Cardiac muscle cell (in vitro differentiated cells and primary cell): Measurements from ENCODE around the gene DHRSX. TPM values are rescaled to one million over a fixed set of nuclear protein-coding genes. Genes with fewer than 3 reads are reported as not detected.
"Not testable (repeated sequence)": the region's sequence is repeated elsewhere in the genome, so short reads cannot be mapped to it uniquely, and the experiment has no call there.

Experiments used
- DNase-seq, 2 donors: peaks; one replicate each; pipeline versions ENCODE4 v3.0.0 to v3.0.0-alpha.2; 2010 to 2017; ENCODE audit warnings: low read depth in 1 of 2, low spot score in 1 of 2
- H3K27ac ChIP-seq: fragments of 200-600 bp; sonication (generic); 2 replicates; pipeline ENCODE4 v1.5.1; 2016
- H3K27me3 ChIP-seq: fragments of 200-600 bp; sonication (generic); 2 replicates; pipeline ENCODE4 v1.6.0; 2016; ENCODE audit warnings: control low read depth
- H3K36me3 ChIP-seq: fragments of 200-600 bp; sonication (generic); 2 replicates; pipeline ENCODE4 v1.5.1; 2016; ENCODE audit warnings: control low read depth
- H3K4me1 ChIP-seq: fragments of 200-600 bp; sonication (generic); 2 replicates; pipeline ENCODE4 v1.8.1; 2017; ENCODE audit warnings: low read depth, mild to moderate bottlenecking, mixed run types
- H3K4me3 ChIP-seq: fragments of 200-600 bp; sonication (generic); 2 replicates; pipeline ENCODE4 v1.5.1; 2016; ENCODE audit warnings: mild to moderate bottlenecking
- H3K9me3 ChIP-seq: fragments of 200-600 bp; sonication (generic); 2 replicates; pipeline ENCODE4 v1.5.1; 2017; ENCODE audit warnings: low read depth, mild to moderate bottlenecking, control low read depth
- polyA plus RNA-seq: library from polyadenylated mRNA; unstranded; fragments of >200 nt; fragmentation: Nextera tagmentation; extraction: Ambion mirVana; gene quantifications from 2 replicates; pipeline ENCODE4 v1.2.1, GENCODE V29; 2016
- total RNA-seq: library from RNA; depleted of rRNA; stranded (reverse); fragments of >200 nt; gene quantifications from 2 replicates; pipeline ENCODE4 v1.2.3, GENCODE V29; 2016
- TF ChIP-seq, protein P1 (sequence below): IDR thresholded peaks from 2 replicates; pipeline ENCODE4 v1.5.1; 2012; ENCODE audit warnings: low read depth, mild to moderate bottlenecking, low read length

DHRSX gene
- total and polyA plus RNA-seq, 2 experiments from 2014 or later, result 20.4 to 33.4 TPM

DNA sequence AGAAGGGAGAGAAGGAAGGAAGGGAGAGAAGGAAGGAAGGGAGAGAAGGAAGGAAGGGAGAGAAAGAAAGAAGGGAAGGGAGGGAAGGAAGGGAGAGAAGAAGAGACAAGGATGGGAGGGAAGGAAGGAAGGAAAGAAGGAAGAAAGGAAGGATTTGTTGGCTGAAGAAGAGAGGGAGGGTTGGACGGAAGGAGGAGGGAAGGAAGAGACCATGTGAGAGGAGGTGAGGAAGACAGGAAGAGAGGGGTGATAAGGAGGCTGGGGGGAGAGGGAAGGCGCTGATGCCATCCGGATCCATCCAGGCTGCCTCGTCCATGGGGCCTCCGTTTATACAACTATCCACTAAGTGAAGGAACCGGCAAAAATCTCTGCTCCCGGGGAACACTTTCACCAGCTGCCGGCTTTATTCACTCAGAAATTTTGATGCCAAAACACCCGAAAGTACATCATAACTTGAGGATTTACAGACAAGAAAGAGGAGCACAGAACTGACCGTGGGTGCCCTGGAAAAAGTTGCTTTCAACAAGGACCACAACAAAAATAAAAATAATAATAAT, 14.9 kb downstream of the DHRSX start:
- H3K27ac ChIP-seq, result no peak overlapping the region
- H3K9me3 ChIP-seq, result no peaks in the 10 kb centered on the region
- H3K4me1 ChIP-seq, result peaks cover 10% of the 10 kb centered on the region
- TF ChIP-seq, protein P1, sequence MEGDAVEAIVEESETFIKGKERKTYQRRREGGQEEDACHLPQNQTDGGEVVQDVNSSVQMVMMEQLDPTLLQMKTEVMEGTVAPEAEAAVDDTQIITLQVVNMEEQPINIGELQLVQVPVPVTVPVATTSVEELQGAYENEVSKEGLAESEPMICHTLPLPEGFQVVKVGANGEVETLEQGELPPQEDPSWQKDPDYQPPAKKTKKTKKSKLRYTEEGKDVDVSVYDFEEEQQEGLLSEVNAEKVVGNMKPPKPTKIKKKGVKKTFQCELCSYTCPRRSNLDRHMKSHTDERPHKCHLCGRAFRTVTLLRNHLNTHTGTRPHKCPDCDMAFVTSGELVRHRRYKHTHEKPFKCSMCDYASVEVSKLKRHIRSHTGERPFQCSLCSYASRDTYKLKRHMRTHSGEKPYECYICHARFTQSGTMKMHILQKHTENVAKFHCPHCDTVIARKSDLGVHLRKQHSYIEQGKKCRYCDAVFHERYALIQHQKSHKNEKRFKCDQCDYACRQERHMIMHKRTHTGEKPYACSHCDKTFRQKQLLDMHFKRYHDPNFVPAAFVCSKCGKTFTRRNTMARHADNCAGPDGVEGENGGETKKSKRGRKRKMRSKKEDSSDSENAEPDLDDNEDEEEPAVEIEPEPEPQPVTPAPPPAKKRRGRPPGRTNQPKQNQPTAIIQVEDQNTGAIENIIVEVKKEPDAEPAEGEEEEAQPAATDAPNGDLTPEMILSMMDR, result no peak
- peaks cover 16% of the 10 kb centered on the region for H3K36me3 ChIP-seq
- no peaks in the 10 kb centered on the region for H3K27me3 ChIP-seq
- no peak overlapping the region for H3K4me3 ChIP-seq
- peak in 1 of 2 donors; percentile 23 for DNase-seq

DNA sequence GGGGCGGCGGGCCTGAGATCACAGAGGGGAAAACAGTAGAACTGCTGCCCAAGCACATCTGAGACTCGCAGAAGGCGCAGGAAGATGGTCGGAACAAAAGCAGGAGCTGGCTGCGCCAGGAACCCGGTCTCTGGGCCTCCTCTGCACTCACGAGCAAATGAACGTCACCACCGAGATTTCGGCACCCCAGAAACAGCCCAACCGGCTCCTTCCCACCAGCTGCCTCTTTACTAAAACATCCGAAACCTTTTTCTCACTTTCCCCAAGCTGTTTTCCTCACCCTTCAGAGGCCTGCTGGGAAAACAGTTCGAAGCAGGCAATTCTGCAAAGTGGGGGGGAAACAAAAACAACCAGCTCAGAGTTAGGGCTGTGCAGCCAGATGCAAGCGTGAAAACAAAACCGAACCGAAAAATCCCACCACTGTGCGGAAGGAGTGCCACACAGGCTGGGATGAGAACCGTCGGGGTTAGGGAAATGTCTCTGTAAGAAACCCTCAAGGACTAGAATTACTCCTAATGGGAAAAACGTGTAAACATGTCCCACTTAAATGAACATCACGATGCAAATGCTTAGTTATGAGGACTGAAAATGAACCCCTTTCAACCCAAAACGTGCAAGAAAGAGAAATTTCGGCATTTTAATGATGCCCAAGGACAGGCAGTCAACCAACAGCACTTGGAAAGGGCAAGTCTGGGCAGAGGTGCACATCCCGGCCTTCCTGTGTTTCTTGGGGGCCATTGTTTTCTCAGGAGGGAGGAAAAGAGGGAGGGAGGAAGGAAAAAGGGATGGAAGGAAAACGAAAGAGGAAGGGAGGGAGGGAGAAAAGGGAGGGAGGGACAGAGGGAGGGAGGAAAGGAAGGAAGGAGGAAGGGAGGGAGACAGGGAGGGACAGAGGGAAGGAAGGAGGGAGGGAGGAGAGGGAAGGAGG, 15.8 kb downstream of the DHRSX start:
- H3K36me3 ChIP-seq, result peaks cover 13% of the 10 kb centered on the region
- H3K9me3 ChIP-seq, result no peaks in the 10 kb centered on the region
- no peak overlapping the region for H3K4me3 ChIP-seq
- TF ChIP-seq, protein P1, result no peak
- DNase-seq, result peak; percentile 10 to 69
- H3K4me1 ChIP-seq, result peaks cover 10% of the 10 kb centered on the region
- H3K27ac ChIP-seq, result peak overlapping the region; percentile 29
- H3K27me3 ChIP-seq, result no peaks in the 10 kb centered on the region

DNA sequence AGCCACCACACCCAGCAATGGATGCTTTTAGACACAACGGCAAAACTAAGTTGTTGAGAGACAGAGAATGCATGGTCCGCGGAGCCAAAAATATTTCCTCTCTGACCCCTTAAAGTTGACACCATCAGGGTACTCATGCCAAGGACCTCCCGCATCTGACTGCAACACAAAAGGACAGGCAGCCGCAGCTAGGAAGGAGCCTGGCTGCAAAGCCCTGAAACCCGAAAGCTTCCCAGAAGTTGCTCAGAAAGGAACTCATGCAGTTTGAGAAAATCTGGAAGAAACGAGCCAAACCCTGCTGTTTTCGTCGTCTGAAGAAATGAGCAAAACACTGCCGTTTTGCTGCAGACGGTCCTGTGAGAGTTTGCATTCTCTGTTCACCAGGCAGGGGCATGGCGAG, 16.5 kb downstream of the DHRSX start:
- TF ChIP-seq, protein P1, result no peak
- peak overlapping the region; percentile 29 for H3K27ac ChIP-seq
- no peak overlapping the region for H3K4me3 ChIP-seq

DNA sequence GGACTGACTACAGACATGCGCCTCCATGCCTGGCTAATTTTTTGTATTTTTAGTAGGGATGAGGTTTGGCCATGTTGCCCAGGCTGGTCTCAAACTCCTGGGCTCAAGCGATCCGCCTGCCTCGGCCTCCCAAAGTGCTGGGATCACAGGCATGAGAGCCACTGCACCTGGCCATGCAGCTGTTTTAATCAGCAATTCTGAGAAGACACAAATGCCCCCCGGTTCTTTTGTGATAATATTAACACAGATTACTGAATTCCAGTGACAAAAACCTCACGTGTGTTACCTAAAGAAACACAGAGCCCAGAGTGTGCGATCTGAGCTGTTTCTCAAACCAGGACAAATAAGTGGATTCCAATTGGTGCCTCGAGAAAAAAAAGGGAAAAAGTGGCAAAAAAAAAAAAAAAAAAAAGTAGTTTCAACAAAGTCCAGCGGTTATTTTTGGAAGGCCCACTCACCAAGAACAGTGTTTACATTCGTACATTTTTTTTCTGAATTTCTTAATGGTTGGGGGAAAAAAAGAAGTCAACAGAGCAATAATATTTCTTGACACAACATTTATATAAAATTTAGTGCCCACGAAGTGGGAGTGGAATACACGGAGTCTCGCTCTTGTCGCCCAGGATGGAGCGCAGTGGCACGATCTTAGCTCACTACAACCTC, 17.2 kb downstream of the DHRSX start:
- TF ChIP-seq, protein P1, result no peak
- DNase-seq, result no peak

More for the DNA sequence above, 16.5 kb downstream of the DHRSX start:
- H3K4me1 ChIP-seq, result peaks cover 10% of the 10 kb centered on the region
- H3K9me3 ChIP-seq, result no peaks in the 10 kb centered on the region
- H3K27me3 ChIP-seq, result no peaks in the 10 kb centered on the region
- DNase-seq, result peak; percentile 23 to 51
- H3K36me3 ChIP-seq, result peaks cover 5% of the 10 kb centered on the region

DNA sequence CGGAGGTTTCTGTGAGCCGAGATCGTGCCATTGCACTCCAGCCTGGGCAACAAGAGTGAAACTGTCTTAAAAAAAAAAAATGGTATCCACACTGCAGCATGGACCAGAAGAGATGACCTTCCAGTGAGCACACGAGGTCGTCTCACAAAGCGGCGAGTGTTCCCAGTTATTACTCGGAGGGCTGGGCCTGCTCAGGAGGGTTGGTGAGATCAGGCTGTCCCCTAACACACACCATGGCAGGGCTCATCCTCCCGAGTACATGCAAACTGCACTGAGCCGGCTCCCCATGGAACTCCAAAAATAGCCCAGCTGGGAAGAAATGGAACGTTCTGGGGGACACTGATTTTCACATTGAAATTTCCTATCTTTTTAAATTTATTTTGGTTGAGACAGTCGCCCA, 19.2 kb downstream of the DHRSX start:
- DNase-seq, H3K27ac ChIP-seq: not testable (repeated sequence)
- H3K4me1 ChIP-seq, result peaks cover 10% of the 10 kb centered on the region

More for the DNA sequence above, 17.2 kb downstream of the DHRSX start:
- Histone ChIP-seq H3K27ac (no peak overlapping the region), H3K9me3 (no peaks in the 10 kb centered on the region), H3K36me3 (no peaks in the 10 kb centered on the region), H3K4me3 (no peak overlapping the region), H3K27me3 (no peaks in the 10 kb centered on the region), H3K4me1 (peaks cover 10% of the 10 kb centered on the region)

DNA sequence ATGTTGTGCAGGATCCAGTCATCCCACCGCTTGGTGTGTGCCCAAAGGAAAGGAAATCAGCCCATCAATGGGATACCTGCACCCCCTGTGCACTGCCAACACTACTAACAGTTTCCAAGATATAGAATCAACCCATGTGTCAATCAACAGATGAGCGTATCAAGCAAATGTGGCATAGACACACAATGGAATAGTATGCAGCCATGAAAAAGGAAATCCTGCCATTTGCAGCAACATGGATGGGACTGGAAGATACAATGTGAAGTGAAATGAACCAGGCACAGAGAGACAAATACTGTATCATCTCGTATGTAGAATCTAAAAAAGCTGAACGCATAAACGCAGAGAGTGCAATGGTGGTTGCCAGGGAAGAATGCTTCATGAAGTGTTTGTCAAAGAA, 20.8 kb downstream of the DHRSX start:
- not testable (repeated sequence) for H3K4me3 ChIP-seq, H3K27me3 ChIP-seq, H3K36me3 ChIP-seq, DNase-seq, H3K27ac ChIP-seq, H3K9me3 ChIP-seq
- peaks cover 10% of the 10 kb centered on the region for H3K4me1 ChIP-seq

More for the DNA sequence above, 19.2 kb downstream of the DHRSX start:
- H3K27me3 ChIP-seq, H3K4me3 ChIP-seq, H3K9me3 ChIP-seq, H3K36me3 ChIP-seq: not testable (repeated sequence)
